Measurements from ENCODE around the gene LHX8.

GRCh38 chr1:75136921-75137641 is 2.9 kb downstream of the LHX8 start:
- TF ChIP-seq, protein P1, sequence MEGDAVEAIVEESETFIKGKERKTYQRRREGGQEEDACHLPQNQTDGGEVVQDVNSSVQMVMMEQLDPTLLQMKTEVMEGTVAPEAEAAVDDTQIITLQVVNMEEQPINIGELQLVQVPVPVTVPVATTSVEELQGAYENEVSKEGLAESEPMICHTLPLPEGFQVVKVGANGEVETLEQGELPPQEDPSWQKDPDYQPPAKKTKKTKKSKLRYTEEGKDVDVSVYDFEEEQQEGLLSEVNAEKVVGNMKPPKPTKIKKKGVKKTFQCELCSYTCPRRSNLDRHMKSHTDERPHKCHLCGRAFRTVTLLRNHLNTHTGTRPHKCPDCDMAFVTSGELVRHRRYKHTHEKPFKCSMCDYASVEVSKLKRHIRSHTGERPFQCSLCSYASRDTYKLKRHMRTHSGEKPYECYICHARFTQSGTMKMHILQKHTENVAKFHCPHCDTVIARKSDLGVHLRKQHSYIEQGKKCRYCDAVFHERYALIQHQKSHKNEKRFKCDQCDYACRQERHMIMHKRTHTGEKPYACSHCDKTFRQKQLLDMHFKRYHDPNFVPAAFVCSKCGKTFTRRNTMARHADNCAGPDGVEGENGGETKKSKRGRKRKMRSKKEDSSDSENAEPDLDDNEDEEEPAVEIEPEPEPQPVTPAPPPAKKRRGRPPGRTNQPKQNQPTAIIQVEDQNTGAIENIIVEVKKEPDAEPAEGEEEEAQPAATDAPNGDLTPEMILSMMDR (IDR thresholded peaks at IDR 0.05): no peak
- no peak for TF ChIP-seq POLR2A (IDR thresholded peaks at IDR 0.05)

Data from adrenal gland (tissue), 5 donors.